Esophagus squamous epithelium (tissue), 4 donors: Measurements from ENCODE around the gene LOXHD1.

ENCODE experiments used
- CTCF ChIP-seq, 6 experiments: fragments of 450-650 bp in 4 of 6; fragments of 200-600 bp in 2 of 6; sonication (generic) in 2 of 6; IDR thresholded peaks; one replicate each; pipeline ENCODE4 v1.5.1; 2016 to 2019; ENCODE audit warnings: antibody characterized with exemption in 6 of 6, mild to moderate bottlenecking in 4 of 6, moderate library complexity in 4 of 6
- POLR2A ChIP-seq, 4 donors: fragments of 450-650 bp; IDR thresholded peaks; one replicate each; pipeline ENCODE4 v1.6.1; 2017; ENCODE audit warnings: antibody characterized with exemption in 4 of 4, mild to moderate bottlenecking in 4 of 4, moderate library complexity in 3 of 4

- TF ChIP-seq CTCF (IDR thresholded peaks at IDR 0.05) = no peak
- no peak for TF ChIP-seq POLR2A (IDR thresholded peaks at IDR 0.05)
Measured at GRCh38 chr18:46609048-46609447, 48.0 kb downstream of the LOXHD1 start.
